Activated B cell treated with CpG ODN at 0.5 μM for 24 hours (primary cell): ENCODE data around the gene SOX18. TPM values are rescaled to one million over a fixed set of nuclear protein-coding genes. Genes with fewer than 3 reads are reported as not detected.
A peak's percentile ranks its signal among the peaks of the same experiment; 100 is the strongest.

ENCODE experiments used
- ATAC-seq: fragments of 200-7000 bp; cut with Tn5 transposase; one replicate; pipeline ENCODE4 v1.10.0; 2021; ENCODE audit warnings: low read depth, mild to moderate bottlenecking, moderate library complexity
- CTCF ChIA-PET: fragments of 350-600 bp; sonication (Branson Sonifier 250); formaldehyde crosslinking; loops from one replicate; lab custom pipeline; 2021; ENCODE audit warnings: antibody characterized with exemption; lab: Charles Lee
- POLR2A ChIA-PET: fragments of 350-600 bp; sonication (Branson Sonifier 250); formaldehyde crosslinking; loops from one replicate; lab custom pipeline; 2021; ENCODE audit warnings: antibody characterized with exemption; lab: Charles Lee
- DNase-seq: peaks from one replicate; pipeline ENCODE4 v3.0.0; 2022
- H3K27ac Mint-ChIP-seq: one replicate; pipeline ENCODE4 v1.8.0; 2020; ENCODE audit warnings: mixed read lengths
- H3K27me3 Mint-ChIP-seq: one replicate; pipeline ENCODE4 v1.8.0; 2021; ENCODE audit warnings: mixed read lengths
- H3K36me3 Mint-ChIP-seq: one replicate; pipeline ENCODE4 v1.8.0; 2021; ENCODE audit warnings: low read depth, mixed read lengths
- H3K4me1 Mint-ChIP-seq: one replicate; pipeline ENCODE4 v1.8.0; 2021; ENCODE audit warnings: mixed read lengths
- H3K4me3 Mint-ChIP-seq: one replicate; pipeline ENCODE4 v1.8.0; 2020; ENCODE audit warnings: mild to moderate bottlenecking, mixed read lengths
- H3K9me3 Mint-ChIP-seq: one replicate; pipeline ENCODE4 v1.8.0; 2020; ENCODE audit warnings: mixed read lengths
- intact Hi-C: fragments of 100-400 bp; cut with micrococcal nuclease; formaldehyde crosslinking; loops from one replicate; pipeline ENCODE4 v1.15.1; 2024
- total RNA-seq: library from RNA; stranded (reverse); gene quantifications from 2 replicates; pipeline ENCODE4 v1.2.3, GENCODE V29; 2022
- TF ChIP-seq, protein P1 (sequence below): fragments of 200-600 bp; IDR thresholded peaks from one replicate; pipeline ENCODE4 v1.8.0; 2022; ENCODE audit warnings: antibody characterized with exemption, mild to moderate bottlenecking

The SOX18 gene
- total RNA-seq, 1 donor from 2014 or later, result not detected

DNA sequence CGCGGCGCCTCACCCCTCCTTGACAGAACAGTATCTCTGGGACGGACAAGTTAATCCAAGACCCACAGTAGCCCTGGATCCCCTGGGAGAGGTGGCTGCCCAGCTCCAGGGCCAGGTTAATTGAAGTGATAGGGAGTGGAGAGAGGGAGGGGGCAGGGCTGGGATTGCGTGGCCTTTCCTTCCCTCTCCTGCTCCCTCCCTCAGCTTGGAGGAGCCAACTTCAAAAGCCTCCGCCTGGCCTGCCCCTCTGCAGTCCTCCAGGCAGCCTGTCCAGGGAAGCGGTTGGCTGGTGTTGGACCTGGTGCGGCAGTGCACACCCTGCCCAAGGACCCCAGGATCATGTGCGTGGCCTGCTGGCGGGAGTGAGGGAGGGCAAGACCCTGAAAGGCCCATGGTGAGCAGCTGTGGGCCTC lies 13.5 kb downstream of the SOX18 start, which contains the start of gene C20orf204:
Gene C20orf204, plus strand, starts transcription at position 250 of the 413 bp plus-strand sequence. Its CDS starts 142 bp downstream, at position 392.
- peaks cover 8% of the 10 kb centered on the region for H3K27me3 Mint-ChIP-seq
- no peak within 1 kb of the TSS for H3K4me3 Mint-ChIP-seq
- no peak for ATAC-seq
- TF ChIP-seq, protein P1, sequence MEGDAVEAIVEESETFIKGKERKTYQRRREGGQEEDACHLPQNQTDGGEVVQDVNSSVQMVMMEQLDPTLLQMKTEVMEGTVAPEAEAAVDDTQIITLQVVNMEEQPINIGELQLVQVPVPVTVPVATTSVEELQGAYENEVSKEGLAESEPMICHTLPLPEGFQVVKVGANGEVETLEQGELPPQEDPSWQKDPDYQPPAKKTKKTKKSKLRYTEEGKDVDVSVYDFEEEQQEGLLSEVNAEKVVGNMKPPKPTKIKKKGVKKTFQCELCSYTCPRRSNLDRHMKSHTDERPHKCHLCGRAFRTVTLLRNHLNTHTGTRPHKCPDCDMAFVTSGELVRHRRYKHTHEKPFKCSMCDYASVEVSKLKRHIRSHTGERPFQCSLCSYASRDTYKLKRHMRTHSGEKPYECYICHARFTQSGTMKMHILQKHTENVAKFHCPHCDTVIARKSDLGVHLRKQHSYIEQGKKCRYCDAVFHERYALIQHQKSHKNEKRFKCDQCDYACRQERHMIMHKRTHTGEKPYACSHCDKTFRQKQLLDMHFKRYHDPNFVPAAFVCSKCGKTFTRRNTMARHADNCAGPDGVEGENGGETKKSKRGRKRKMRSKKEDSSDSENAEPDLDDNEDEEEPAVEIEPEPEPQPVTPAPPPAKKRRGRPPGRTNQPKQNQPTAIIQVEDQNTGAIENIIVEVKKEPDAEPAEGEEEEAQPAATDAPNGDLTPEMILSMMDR, result no peak
- ChIA-PET POLR2A (no interaction called here), CTCF (interaction anchor here (1.1 kb wide), 1 partner anchor 48 kb away, joined by 3 read pairs; the partner anchor contains the start of gene LKAAEAR1)
- H3K4me1 Mint-ChIP-seq, result peaks cover 12% of the 10 kb centered on the region
- DNase-seq, result no peak
- H3K36me3 Mint-ChIP-seq, result peaks cover 36% of the 10 kb centered on the region
- intact Hi-C loops, result loop anchor here (5.0 kb wide), 2 partner anchors 66 to 499 kb away; partner anchors contain the start of gene PTK6
- H3K27ac Mint-ChIP-seq, result peak within 1 kb of the TSS; percentile 30
- H3K9me3 Mint-ChIP-seq, result no peaks in the 10 kb centered on the region

- ATAC-seq, result no peak
- Mint-ChIP-seq H3K27ac (peak overlapping the region; percentile 30), H3K9me3 (no peaks in the 10 kb centered on the region), H3K36me3 (peaks cover 42% of the 10 kb centered on the region), H3K4me3 (no peak overlapping the region), H3K4me1 (peaks cover 12% of the 10 kb centered on the region), H3K27me3 (peaks cover 8% of the 10 kb centered on the region)
- TF ChIP-seq, protein P1, result no peak
- intact Hi-C loops, result loop anchor here (5.0 kb wide), 2 partner anchors 67 to 498 kb away; partner anchors contain the start of gene PTK6
- no peak for DNase-seq
- ChIA-PET CTCF (interaction anchor here (1.1 kb wide), 1 partner anchor 49 kb away, joined by 3 read pairs; the partner anchor contains the start of gene LKAAEAR1), POLR2A (no interaction called here)
These were observed 14.1 kb downstream of the SOX18 start for GRCh38 chr20:64035066-64035932.

DNA sequence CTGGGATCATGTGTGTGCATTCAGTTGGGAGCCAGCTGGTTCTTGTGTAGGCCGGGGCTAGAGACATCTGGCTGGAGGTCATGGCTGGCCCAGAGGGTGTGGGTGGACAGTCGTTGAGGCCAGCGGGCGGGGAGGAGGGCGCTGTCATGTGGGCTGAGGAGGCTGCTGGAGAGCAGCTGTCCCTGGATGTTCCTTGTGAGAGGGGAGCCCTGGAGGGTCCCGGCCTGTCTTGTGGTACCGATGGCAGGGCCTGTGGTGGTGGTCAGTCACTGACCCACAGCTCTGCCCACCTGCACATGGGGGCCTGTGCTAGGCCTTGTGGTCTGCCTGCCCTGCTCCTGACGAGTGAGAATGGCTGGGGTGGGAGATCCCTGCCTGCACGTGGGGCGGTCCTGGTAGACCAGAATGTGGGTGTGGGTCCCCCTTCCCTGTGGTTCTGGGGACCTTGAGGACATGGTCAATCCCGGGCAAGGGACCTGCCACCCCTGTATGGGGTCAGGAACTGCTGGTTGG lies 15.4 kb downstream of the SOX18 start:
- no peak overlapping the region for H3K4me3 Mint-ChIP-seq

GRCh38 chr20:64032706-64033624 lies 16.5 kb downstream of the SOX18 start:
- TF ChIP-seq, protein P1, result no peak
- Mint-ChIP-seq H3K4me3 (no peak overlapping the region), H3K4me1 (peaks cover 6% of the 10 kb centered on the region), H3K27me3 (peaks cover 3% of the 10 kb centered on the region), H3K9me3 (no peaks in the 10 kb centered on the region), H3K36me3 (peaks cover 62% of the 10 kb centered on the region), H3K27ac (no peak overlapping the region)
- no peak for ATAC-seq
- DNase-seq, result no peak
- CTCF ChIA-PET, result no interaction called here
- POLR2A ChIA-PET, result no interaction called here
- intact Hi-C loops, result no loop called here

More for the DNA sequence above, 15.4 kb downstream of the SOX18 start:
- H3K27me3 Mint-ChIP-seq, result peaks cover 3% of the 10 kb centered on the region
- ChIA-PET POLR2A (no interaction called here), CTCF (no interaction called here)
- H3K27ac Mint-ChIP-seq, result no peak overlapping the region
- intact Hi-C loops, result no loop called here
- peaks cover 6% of the 10 kb centered on the region for H3K4me1 Mint-ChIP-seq
- no peak for ATAC-seq
- H3K9me3 Mint-ChIP-seq, result no peaks in the 10 kb centered on the region
- H3K36me3 Mint-ChIP-seq, result peaks cover 55% of the 10 kb centered on the region
- DNase-seq, result no peak
- TF ChIP-seq, protein P1, result no peak
